NCI-H2227 treated with DMSO at 0.1 percent for 48 hours (cell line): ENCODE results near the gene AAK1.
"Not testable (repeated sequence)": the region's sequence is repeated elsewhere in the genome, so short reads cannot be mapped to it uniquely, and the experiment has no call there.

Experiments used
- DNase-seq: peaks from one replicate; lab custom pipeline; 2025; lab: John Stamatoyannopoulos, UW

AAK1 gene

GRCh38 chr2:69659941-69660483 is 16.5 kb upstream of the AAK1 start:
- no peak for DNase-seq

- DNase-seq = no peak
These were observed 15.8 kb upstream of the AAK1 start for GRCh38 chr2:69659349-69659748.

- DNase-seq = no peak
These were observed 8.7 kb upstream of the AAK1 start for GRCh38 chr2:69652206-69652605.

GRCh38 chr2:69647196-69647595 is 3.7 kb upstream of the AAK1 start:
- not testable (repeated sequence) for DNase-seq

- DNase-seq = no peak
These were observed 3.2 kb upstream of the AAK1 start for GRCh38 chr2:69646714-69647113.

GRCh38 chr2:69645921-69646320 is 2.4 kb upstream of the AAK1 start:
- no peak for DNase-seq

GRCh38 chr2:69645031-69645431 is 1.5 kb upstream of the AAK1 start:
- no peak for DNase-seq

- DNase-seq = no peak
These were observed 1.0 kb upstream of the AAK1 start for GRCh38 chr2:69644506-69644979.

- peak; percentile 57 for DNase-seq
These were observed 584 bp downstream of the AAK1 start for GRCh38 chr2:69642709-69643601.

- no peak for DNase-seq
These were observed 1.4 kb downstream of the AAK1 start for GRCh38 chr2:69641887-69642708.

GRCh38 chr2:69641471-69641870 is 2.1 kb downstream of the AAK1 start:
- peak; percentile 20 for DNase-seq

- DNase-seq = no peak
These were observed 4.3 kb downstream of the AAK1 start for GRCh38 chr2:69639266-69639665.

GRCh38 chr2:69638630-69639029 is 4.9 kb downstream of the AAK1 start:
- no peak for DNase-seq

- peak; percentile 30 for DNase-seq
These were observed 5.6 kb downstream of the AAK1 start for GRCh38 chr2:69637923-69638322.

GRCh38 chr2:69636395-69636794 is 7.1 kb downstream of the AAK1 start:
- DNase-seq = no peak

- no peak for DNase-seq
These were observed 8.1 kb downstream of the AAK1 start for GRCh38 chr2:69635432-69635831.

- DNase-seq = no peak
These were observed 9.2 kb downstream of the AAK1 start for GRCh38 chr2:69634196-69634821.

- DNase-seq = no peak
These were observed 12.1 kb downstream of the AAK1 start for GRCh38 chr2:69631402-69631801.

- DNase-seq = no peak
These were observed 13.5 kb downstream of the AAK1 start for GRCh38 chr2:69629921-69630608.

- DNase-seq = no peak
These were observed 15.1 kb downstream of the AAK1 start for GRCh38 chr2:69628325-69629021.
